ENCODE data around the gene STK25. TPM values are rescaled to one million over a fixed set of nuclear protein-coding genes. Genes with fewer than 3 reads are reported as not detected.

The STK25 gene
- total RNA-seq, 1 donor from 2014 or later = 211 TPM

DNA sequence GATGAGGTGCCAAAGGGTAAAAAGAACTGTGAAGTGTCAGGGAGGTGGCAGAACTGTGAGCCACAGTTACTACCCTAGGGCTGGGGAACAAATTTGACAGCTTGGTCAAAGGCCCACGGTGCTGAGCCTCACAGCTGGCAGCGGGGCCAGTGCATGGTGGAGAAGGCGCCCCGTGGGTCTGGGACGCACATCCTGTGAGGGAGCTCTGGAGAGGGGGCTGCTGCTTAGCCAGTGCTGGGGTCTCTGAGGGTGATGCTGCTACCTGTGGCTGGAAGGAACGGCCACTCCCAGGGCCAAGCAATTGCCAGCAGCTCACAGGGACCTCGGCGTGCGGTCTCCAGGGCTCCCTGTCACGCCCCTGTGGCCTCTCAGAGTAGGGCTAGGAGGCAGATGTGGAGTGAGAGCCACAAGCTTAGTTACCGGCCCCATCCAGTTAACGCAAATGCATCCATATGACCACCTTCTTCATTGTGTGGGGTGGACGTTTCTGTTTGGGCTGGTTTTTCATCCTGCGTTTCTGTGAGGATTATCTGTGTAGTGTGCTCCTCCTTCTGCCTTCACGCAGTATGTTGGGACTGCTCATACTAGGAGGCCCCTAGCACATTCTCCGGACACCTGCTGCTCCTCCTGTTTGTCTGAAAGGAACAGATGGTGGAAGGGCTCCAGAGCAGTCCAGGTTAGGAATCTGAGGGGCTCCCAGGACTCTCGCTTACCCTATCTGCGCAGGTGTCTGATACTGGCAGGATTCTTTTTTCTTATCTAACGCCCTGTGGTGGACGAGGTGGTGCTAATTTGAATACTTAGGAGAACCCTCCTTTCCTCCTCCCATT is 26.0 kb downstream of the STK25 start:
- FAIRE-seq = no peak
- H3K79me2 ChIP-seq (ENCODE audit: insufficient read depth, low read length) = no peaks in the 10 kb centered on the region

DNA sequence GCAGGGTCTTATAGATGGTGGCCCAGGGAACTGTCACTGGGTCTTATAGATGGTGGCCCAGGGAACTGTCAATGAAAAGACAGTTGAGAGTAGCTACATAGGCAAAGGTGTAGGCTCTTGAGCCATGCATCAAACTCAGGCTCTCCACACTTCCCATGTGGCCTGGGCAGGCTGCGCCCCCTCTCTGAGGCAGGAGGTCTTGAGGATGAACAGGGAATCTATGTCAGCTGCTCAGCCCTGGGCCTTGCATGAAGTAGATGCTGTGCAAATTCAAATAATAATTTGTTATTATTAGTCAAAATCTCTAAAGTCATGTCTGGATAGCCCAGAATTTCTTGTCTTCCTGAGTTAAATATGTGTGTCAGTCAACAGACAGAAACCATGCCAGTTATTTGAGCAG is 26.7 kb downstream of the STK25 start:
- no peaks in the 10 kb centered on the region for H3K4me1 ChIP-seq (ENCODE audit: insufficient read depth, low read length)
- DNase-seq (ENCODE audit: low read depth) (no peak), FAIRE-seq (no peak)
- no peaks in the 10 kb centered on the region for H3K36me3 ChIP-seq (ENCODE audit: insufficient read depth, low read length)
- H3K9me3 Mint-ChIP-seq (ENCODE audit: unreplicated experiment) = no peaks in the 10 kb centered on the region
- no peaks in the 10 kb centered on the region for H3K27me3 ChIP-seq (ENCODE audit: insufficient read depth, low read length)
- H3K4me3 Mint-ChIP-seq (ENCODE audit: unreplicated experiment) = no peak overlapping the region
- no peak overlapping the region for H3K27ac Mint-ChIP-seq (ENCODE audit: unreplicated experiment)
- H3K4me3 ChIP-seq (ENCODE audit: insufficient read depth, low read depth, low read length) = no peak overlapping the region
- peaks cover 8% of the 10 kb centered on the region for H3K27me3 Mint-ChIP-seq (ENCODE audit: low read depth, unreplicated experiment)
- H3K9ac ChIP-seq (ENCODE audit: low read length) = no peak overlapping the region
- H3K4me2 ChIP-seq (ENCODE audit: low read length) = no peak overlapping the region
- H3K79me2 ChIP-seq (ENCODE audit: insufficient read depth, low read length) = no peaks in the 10 kb centered on the region
- H3K36me3 Mint-ChIP-seq (ENCODE audit: low read depth, unreplicated experiment) = peaks cover 20% of the 10 kb centered on the region
- peaks cover 2% of the 10 kb centered on the region for H4K20me1 ChIP-seq (ENCODE audit: insufficient read depth, low read length)
- H3K9me3 ChIP-seq (ENCODE audit: insufficient read depth, low read depth, low read length) = no peaks in the 10 kb centered on the region
- no peak for TF ChIP-seq EZH2 (IDR thresholded peaks at IDR 0.05; ENCODE audit: insufficient read depth, low read length)
- TF ChIP-seq, protein P1, sequence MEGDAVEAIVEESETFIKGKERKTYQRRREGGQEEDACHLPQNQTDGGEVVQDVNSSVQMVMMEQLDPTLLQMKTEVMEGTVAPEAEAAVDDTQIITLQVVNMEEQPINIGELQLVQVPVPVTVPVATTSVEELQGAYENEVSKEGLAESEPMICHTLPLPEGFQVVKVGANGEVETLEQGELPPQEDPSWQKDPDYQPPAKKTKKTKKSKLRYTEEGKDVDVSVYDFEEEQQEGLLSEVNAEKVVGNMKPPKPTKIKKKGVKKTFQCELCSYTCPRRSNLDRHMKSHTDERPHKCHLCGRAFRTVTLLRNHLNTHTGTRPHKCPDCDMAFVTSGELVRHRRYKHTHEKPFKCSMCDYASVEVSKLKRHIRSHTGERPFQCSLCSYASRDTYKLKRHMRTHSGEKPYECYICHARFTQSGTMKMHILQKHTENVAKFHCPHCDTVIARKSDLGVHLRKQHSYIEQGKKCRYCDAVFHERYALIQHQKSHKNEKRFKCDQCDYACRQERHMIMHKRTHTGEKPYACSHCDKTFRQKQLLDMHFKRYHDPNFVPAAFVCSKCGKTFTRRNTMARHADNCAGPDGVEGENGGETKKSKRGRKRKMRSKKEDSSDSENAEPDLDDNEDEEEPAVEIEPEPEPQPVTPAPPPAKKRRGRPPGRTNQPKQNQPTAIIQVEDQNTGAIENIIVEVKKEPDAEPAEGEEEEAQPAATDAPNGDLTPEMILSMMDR (IDR thresholded peaks at IDR 0.05; ENCODE audit: insufficient read depth, low read depth, low read length) = no peak
- peaks cover 2% of the 10 kb centered on the region for H3K4me1 Mint-ChIP-seq (ENCODE audit: low read depth, unreplicated experiment)
- H3K27ac ChIP-seq (ENCODE audit: low read depth, low read length) = no peak overlapping the region
- no peak overlapping the region for H2AFZ ChIP-seq (ENCODE audit: low read depth, low read length)

More for the DNA sequence above, 26.0 kb downstream of the STK25 start:
- no peak for DNase-seq (ENCODE audit: low read depth)
- no peak overlapping the region for H3K4me3 Mint-ChIP-seq (ENCODE audit: unreplicated experiment)
- H3K4me3 ChIP-seq (ENCODE audit: insufficient read depth, low read depth, low read length) = no peak overlapping the region
- no peak overlapping the region for H3K27ac ChIP-seq (ENCODE audit: low read depth, low read length)
- TF ChIP-seq EZH2 (IDR thresholded peaks at IDR 0.05; ENCODE audit: insufficient read depth, low read length) = no peak
- TF ChIP-seq, protein P1 (IDR thresholded peaks at IDR 0.05; ENCODE audit: insufficient read depth, low read depth, low read length) = no peak
- peaks cover 3% of the 10 kb centered on the region for H4K20me1 ChIP-seq (ENCODE audit: insufficient read depth, low read length)
- peaks cover 8% of the 10 kb centered on the region for H3K27me3 Mint-ChIP-seq (ENCODE audit: low read depth, unreplicated experiment)
- no peaks in the 10 kb centered on the region for H3K36me3 ChIP-seq (ENCODE audit: insufficient read depth, low read length)
- no peaks in the 10 kb centered on the region for H3K27me3 ChIP-seq (ENCODE audit: insufficient read depth, low read length)
- no peaks in the 10 kb centered on the region for H3K9me3 ChIP-seq (ENCODE audit: insufficient read depth, low read depth, low read length)
- no peaks in the 10 kb centered on the region for H3K9me3 Mint-ChIP-seq (ENCODE audit: unreplicated experiment)
- H3K36me3 Mint-ChIP-seq (ENCODE audit: low read depth, unreplicated experiment) = peaks cover 18% of the 10 kb centered on the region
- peaks cover 2% of the 10 kb centered on the region for H3K4me1 Mint-ChIP-seq (ENCODE audit: low read depth, unreplicated experiment)
- H3K4me1 ChIP-seq (ENCODE audit: insufficient read depth, low read length) = no peaks in the 10 kb centered on the region
- H3K9ac ChIP-seq (ENCODE audit: low read length) = no peak overlapping the region
- no peak overlapping the region for H3K27ac Mint-ChIP-seq (ENCODE audit: unreplicated experiment)
- no peak overlapping the region for H3K4me2 ChIP-seq (ENCODE audit: low read length)
- H2AFZ ChIP-seq (ENCODE audit: low read depth, low read length) = no peak overlapping the region
